ENCODE results near the gene INPP4B.

Gene INPP4B

DNA sequence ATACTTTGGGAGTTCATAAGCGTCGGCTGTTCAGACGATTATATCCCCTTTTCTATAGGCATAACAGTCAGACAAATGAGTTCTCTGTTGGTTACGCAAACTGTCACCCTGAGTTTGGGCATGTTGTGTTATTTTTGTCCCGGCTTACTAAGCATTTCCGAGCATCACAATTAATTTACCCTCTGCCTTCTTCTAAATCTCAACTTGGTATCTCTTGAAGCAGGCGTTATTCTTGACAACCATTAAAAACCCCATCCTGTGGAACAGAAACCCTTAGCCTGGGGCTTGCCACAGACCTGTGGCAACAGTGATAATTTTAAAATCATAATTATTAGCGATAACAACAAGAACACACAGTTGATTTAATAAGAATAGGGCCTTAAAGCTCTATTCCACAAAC, 558.7 kb downstream of the INPP4B start:
- no peak for DNase-seq (ENCODE audit: low spot score)

GRCh38 chr4:142285222-142285583, 560.9 kb downstream of the INPP4B start:
- no peak for DNase-seq (ENCODE audit: low spot score)

GRCh38 chr4:142284402-142285221, 561.5 kb downstream of the INPP4B start:
- no peak for DNase-seq (ENCODE audit: low spot score)

- no peak for DNase-seq (ENCODE audit: low spot score)
Measured at GRCh38 chr4:142282870-142283431, 563.1 kb downstream of the INPP4B start.

DNA sequence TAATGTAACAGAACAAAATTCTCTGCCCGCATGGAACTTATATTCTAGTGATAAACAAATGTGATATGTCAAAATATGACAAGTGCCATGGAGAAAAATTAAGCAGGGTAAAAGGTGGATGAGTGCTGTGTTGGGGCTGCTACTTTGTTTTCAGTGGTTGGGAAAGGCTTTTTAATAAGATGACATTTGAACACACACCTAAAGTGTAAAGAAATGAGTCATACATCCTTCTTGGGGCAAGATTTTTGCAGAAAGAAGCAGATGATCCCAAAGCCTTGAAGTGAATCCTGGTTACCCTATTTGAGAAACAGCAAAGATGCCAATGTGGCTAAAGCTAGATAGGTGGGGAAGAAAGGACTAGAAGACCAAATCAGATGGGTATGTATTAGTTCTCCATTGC, 564.1 kb downstream of the INPP4B start:
- DNase-seq (ENCODE audit: low spot score) = no peak

- DNase-seq (ENCODE audit: low spot score) = no peak
Measured at GRCh38 chr4:142278663-142279062, 567.4 kb downstream of the INPP4B start.

GRCh38 chr4:142278171-142278570, 567.9 kb downstream of the INPP4B start:
- no peak for DNase-seq (ENCODE audit: low spot score)

DNA sequence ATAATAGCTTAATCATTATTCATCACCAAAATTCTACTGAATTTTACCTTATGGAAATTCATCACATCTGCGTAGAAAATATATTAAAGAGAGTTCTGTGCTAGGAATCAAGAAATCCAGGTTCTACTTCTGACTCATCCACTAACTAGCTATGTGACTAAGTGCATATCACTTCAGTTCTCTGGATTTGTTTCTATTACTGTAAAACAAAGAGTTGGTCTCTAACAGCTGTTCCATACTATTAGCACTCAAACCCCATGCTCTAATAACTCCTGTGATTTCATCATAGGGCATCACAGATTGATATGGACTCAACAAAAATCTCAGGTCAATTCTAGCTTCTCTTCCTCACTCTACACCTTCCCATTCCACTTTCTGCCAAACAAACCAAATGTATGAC, 572.0 kb downstream of the INPP4B start:
- no peak for DNase-seq (ENCODE audit: low spot score)

- no peak for DNase-seq (ENCODE audit: low spot score)
Measured at GRCh38 chr4:142272452-142272851, 573.6 kb downstream of the INPP4B start.

- DNase-seq (ENCODE audit: low spot score) = no peak
Measured at GRCh38 chr4:142271832-142272231, 574.3 kb downstream of the INPP4B start.

GRCh38 chr4:142267101-142267500, 579.0 kb downstream of the INPP4B start:
- DNase-seq (ENCODE audit: low spot score) = no peak

GRCh38 chr4:142265946-142266345, 580.2 kb downstream of the INPP4B start:
- no peak for DNase-seq (ENCODE audit: low spot score)

DNA sequence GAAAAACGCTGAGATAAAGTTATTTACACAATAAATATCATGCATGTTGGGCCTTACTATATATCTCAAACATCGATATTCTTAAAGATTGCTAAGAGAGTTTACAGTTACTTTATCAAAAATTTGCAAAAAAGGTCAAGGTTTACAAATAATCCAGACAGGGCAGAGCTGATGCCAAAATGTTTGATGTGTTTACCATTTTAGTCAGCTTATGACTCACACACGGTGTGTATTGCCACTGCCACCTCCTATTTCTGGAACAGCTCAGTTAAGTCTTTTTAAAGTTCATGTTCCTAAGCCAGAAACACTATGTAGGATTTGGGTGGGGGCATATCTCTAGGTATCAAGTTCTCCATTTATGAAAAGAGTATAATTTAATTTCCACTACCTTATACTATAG, 580.6 kb downstream of the INPP4B start:
- DNase-seq (ENCODE audit: low spot score) = no peak

- no peak for DNase-seq (ENCODE audit: low spot score)
Measured at GRCh38 chr4:142264961-142265360, 581.1 kb downstream of the INPP4B start.

- DNase-seq (ENCODE audit: low spot score) = no peak
Measured at GRCh38 chr4:142262956-142263355, 583.1 kb downstream of the INPP4B start.

DNA sequence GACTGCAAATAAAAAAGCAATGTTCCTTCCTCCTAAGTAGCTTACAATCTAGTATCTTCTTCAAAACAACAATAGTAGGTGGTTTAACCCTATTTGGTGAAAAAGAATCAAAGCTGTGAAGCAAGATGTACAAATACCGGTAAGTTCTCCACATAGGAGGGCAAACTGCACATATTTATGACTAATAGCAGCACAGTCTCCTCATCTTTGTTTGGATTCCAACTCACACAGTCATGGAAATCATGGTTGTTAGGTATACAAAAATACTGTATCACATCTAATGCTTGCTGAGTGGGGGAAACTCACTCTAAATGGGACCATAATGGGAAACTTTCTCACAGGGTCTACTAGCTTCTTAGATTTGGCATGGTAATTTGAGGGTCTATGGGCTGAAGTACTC, 597.2 kb downstream of the INPP4B start:
- no peak for DNase-seq (ENCODE audit: low spot score)

GRCh38 chr4:142243255-142243654, 602.8 kb downstream of the INPP4B start:
- DNase-seq (ENCODE audit: low spot score) = no peak

GRCh38 chr4:142242156-142242555, 603.9 kb downstream of the INPP4B start:
- no peak for DNase-seq (ENCODE audit: low spot score)

DNA sequence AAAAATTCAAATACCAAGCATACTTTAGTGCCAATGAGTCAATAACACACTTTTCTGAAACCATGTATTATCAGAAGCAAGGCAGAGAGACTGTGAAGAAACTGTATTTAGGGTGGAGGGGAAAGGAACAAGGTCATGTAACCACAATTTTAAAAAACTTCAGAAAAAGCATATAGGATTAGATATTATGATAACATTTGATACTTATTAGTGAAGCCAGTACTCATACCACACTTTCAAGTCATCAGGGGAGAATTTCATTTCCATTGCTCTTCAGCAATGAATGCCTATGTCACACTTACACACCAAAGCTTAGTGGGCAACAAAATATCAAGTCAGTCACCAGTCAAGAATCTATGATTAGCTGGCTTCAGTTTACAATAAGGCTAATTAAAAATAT, 607.5 kb downstream of the INPP4B start:
- DNase-seq (ENCODE audit: low spot score) = no peak

GRCh38 chr4:142236268-142236667, 609.8 kb downstream of the INPP4B start:
- no peak for DNase-seq (ENCODE audit: low spot score)

DNA sequence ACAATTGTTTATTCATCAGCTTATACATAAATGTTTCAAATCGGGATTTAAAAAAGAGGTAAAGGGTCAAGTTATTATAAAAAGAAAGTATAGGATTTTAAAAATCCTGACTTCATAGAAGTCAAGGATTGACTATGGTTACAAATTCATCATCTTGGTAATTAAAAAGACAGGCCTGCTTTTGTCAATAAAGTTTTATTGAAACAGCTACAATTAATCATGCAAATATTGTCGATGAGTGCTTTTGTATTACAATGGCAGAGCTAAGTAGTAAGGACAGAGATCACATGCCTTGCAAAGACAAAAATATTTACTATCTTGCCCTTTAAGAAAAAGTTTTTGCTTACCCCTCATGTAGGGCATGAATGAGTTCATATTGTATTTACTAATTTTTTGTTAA, 614.3 kb downstream of the INPP4B start:
- DNase-seq (ENCODE audit: low spot score) = no peak

DNA sequence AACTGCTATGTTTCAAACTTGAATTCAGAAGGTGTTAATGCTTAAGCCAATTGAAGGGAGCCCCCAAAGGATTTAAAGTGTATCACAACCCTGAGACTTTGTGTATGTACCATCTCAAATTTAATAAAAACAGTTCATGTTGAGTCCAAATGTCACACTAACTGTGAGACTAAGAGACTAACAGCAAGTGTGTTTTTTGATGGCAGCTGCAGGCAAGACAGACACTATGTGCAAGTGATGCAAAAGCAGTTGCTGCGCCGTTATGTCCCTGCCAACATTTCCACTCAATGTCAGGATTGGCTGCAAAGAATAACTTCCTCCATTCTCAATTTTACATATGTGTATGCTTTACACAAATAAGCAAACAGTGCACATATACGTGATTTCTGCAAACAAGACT, 615.1 kb downstream of the INPP4B start:
- DNase-seq (ENCODE audit: low spot score) = no peak

DNA sequence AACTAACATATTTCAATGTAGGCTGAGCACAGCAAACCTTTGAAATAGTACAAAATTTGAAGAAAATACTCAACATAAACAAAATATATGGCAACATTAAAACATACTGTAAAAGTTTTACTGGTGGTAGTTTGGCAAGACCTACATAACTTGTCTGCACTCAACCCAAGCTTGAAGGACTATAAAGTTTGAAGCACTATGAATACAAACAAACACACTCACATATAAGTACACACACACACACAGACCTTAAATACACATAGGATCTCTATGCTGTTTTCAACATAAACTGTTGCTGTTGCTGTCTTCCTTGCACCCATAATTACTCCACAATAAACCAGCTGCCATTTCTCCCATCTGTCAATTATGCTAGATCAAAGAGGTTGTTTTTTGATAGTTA, 620.1 kb downstream of the INPP4B start:
- no peak for DNase-seq (ENCODE audit: low spot score)

- no peak for DNase-seq (ENCODE audit: low spot score)
Measured at GRCh38 chr4:142222127-142222526, 624.0 kb downstream of the INPP4B start.
